HFF-Myc (cell line): ENCODE data around the gene LGALS12.

Source experiments
- DNase-seq: peaks from one replicate; pipeline ENCODE4 v3.0.0-alpha.2; 2011; ENCODE audit warnings: low read depth; ENCODE audit errors: extremely low read depth
- H3K4me3 ChIP-seq: replicated peaks from 2 replicates; pipeline ENCODE4 v1.5.1; 2011; ENCODE audit warnings: low read depth, mild to moderate bottlenecking, control low read depth, low read length
- TF ChIP-seq, protein P1 (sequence below): IDR thresholded peaks from 2 replicates; pipeline ENCODE4 v1.5.1; 2012; ENCODE audit warnings: mild to moderate bottlenecking, low read depth, low read length, control low read depth; ENCODE audit errors: missing control alignments

The LGALS12 gene

DNA sequence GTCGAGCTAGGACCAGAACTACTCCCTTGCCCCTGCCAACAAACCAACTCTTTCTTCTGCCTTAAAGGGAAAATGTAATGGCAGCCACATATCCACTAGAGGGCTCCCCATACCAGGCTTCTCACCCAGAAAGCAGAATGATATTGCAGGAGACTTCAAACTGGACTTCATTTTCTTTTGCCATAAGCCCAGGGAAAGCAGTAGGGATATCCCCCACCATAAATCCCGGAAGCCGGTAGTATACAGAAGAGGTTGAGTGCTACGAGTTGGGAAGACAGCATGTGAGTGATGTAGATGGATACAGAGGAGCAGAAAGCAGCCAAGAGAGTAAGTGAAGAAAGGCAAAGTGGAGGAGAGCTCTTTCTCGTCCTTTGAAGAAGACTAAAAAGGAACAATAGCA is 27.0 kb upstream of the LGALS12 start:
- TF ChIP-seq, protein P1, sequence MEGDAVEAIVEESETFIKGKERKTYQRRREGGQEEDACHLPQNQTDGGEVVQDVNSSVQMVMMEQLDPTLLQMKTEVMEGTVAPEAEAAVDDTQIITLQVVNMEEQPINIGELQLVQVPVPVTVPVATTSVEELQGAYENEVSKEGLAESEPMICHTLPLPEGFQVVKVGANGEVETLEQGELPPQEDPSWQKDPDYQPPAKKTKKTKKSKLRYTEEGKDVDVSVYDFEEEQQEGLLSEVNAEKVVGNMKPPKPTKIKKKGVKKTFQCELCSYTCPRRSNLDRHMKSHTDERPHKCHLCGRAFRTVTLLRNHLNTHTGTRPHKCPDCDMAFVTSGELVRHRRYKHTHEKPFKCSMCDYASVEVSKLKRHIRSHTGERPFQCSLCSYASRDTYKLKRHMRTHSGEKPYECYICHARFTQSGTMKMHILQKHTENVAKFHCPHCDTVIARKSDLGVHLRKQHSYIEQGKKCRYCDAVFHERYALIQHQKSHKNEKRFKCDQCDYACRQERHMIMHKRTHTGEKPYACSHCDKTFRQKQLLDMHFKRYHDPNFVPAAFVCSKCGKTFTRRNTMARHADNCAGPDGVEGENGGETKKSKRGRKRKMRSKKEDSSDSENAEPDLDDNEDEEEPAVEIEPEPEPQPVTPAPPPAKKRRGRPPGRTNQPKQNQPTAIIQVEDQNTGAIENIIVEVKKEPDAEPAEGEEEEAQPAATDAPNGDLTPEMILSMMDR, result peak; percentile 81
- peak; percentile 49 for DNase-seq
- no peak overlapping the region for H3K4me3 ChIP-seq

DNA sequence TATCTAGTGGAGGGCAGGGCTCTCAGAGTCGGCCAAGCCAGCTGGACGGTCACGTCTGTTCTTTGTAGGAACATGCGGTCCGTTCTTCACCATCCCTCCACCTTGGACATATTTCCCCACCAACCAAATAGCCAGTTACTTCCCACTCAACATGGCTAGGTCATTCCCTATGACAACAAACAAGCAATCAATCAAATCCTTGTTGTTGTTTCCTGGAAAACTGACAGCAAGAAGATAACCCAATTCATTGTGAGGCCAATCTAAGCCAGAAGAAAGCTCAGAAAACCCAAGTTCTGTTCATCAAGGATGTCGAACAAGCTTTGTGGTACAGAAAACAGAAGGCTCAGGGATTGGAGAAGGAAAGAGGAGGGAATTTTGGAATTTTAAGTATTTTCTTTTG is 25.8 kb upstream of the LGALS12 start:
- TF ChIP-seq, protein P1, result no peak
- no peak for DNase-seq
- no peak overlapping the region for H3K4me3 ChIP-seq

DNA sequence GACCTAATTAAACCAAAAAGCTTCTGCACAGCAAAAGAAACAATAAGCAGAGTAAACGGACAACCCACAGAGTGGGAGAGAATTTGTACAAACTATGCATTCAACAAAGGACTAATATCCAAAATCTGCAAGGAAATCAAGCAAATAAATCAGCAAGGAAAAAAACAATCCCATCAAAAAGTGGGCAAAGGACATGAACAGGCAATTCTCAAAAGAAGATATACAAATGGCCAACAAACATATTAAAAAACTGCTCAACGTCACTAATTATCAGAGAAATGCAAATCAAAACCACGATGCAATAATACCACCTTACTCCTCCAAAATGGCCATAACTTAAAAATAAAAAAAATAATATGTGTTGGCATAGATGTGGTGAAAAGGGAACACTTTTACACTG is 20.1 kb upstream of the LGALS12 start:
- TF ChIP-seq, protein P1, result no peak
- H3K4me3 ChIP-seq, result no peak overlapping the region
- no peak for DNase-seq

DNA sequence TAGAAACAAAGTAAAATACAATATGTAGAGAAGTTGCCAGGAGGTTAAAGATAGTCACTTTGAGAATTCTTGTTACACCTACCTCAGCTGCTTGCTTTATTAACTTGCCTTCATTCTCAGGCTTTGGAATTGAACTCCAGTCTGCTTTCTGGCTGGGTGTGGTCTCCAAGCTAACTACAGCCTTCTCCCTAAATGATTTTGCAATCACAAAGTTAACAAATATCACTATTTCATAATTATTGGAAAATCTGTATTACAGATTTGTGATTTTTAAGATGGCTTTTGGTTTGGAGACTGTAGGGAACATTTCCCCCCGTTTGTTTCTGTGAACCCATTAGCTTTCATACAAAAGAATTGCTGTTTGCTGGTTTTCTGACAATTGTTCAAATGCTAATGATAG is 17.1 kb upstream of the LGALS12 start:
- no peak overlapping the region for H3K4me3 ChIP-seq
- TF ChIP-seq, protein P1, result no peak
- DNase-seq, result no peak

DNA sequence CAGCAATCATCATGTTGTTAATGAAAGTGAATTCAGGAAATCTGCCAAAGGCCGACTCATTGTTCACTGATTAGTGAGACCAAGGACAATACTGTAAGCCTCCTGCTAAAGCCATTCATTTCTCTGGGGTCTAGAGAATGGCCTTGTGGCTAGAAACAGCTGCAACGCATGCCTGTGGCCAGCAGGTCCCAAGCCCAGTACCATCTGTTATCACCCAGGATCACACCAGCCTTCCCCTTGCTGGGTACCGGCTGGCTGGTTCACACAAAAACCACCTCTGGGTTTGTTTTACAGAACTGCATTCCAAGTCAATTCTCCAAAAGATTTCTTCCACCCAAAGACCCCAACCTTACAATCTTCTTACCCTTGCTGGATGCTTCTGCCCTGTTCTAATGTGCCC is 16.0 kb upstream of the LGALS12 start:
- TF ChIP-seq, protein P1, result no peak
- H3K4me3 ChIP-seq, result no peak overlapping the region
- no peak for DNase-seq

DNA sequence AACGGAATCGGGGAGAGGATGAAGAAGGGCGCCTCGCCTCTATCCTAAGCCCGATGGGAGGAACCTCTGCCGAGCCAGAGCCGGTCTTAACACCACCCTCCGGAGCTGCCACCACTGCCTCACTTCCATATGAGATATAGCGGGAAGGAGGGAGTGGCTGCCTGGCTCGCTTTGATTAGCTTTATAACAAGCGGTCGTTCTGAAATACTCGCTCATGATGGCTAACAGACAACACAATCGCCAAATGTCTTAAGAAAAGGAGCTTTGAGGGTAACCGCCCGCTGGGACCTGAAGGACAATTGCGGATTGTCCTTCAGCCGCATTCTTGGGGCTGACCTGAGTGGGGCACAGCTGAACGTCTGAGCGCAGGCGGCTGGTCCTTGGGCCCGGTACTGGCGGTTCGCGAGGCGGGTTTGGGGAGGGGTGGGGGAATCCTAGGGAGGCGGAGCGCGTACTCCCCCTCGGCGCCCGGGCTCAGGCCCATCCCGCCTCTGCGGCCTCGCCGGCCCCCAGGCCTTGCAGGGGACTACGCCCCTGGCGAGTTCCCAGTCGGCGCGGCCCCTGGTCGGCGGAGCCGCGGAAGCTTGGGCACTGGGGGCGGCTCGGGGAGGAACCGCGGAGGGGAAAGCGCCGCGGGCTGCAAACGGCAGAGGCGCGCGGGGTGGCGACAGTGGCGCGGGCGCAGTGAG is 15.2 kb upstream of the LGALS12 start, which contains the start of gene PLAAT5:
PLAAT5 (minus strand) TSS at position 617 of the 689 bp plus-strand sequence; CDS start at position 484, 133 bp downstream.
- DNase-seq, result no peak
- H3K4me3 ChIP-seq, result no peak within 1 kb of the TSS; the same call in 1 of the 2 replicates
- TF ChIP-seq, protein P1, result no peak

DNA sequence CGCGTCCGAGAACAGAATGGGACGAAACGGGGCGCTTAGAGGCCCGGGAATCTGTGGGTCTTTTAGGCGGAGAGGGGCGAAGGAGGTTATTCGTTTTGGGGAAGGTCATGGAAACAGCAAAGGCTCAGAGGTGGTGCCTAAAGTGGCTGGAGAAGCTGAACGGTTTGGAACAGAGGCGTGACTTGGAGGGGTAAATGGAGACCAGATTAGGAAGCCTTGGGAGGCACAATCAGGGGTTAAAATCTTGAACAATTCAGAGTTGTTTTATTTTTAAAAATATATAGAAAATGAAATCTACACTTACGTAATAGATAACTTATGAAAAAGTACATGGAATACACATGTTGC is 14.7 kb upstream of the LGALS12 start:
- TF ChIP-seq, protein P1, result no peak

More for the DNA sequence above, 14.7 kb upstream of the LGALS12 start:
- no peak for DNase-seq
- no peak overlapping the region; the same call in 1 of the 2 replicates for H3K4me3 ChIP-seq
